Neural cell (in vitro differentiated cells): ENCODE measurements around the gene BCL2L2. TPM values are rescaled to one million over a fixed set of nuclear protein-coding genes. Genes with fewer than 3 reads are reported as not detected.

Source experiments
- H2AFZ ChIP-seq: fragments of 200-600, 300-800 bp; sonication (generic), shearing (Covaris generic); 2 replicates; pipeline ENCODE4 v1.6.0; 2014; ENCODE audit warnings: low read depth, mild to moderate bottlenecking, antibody characterized with exemption, low read length, moderate library complexity
- H3F3A ChIP-seq: fragments of 200-600 bp; shearing (Covaris generic); 2 replicates; pipeline ENCODE4 v1.6.1; 2016; ENCODE audit warnings: mild to moderate bottlenecking, moderate library complexity, mixed read lengths, antibody characterized with exemption, low read length; ENCODE audit not compliant: insufficient read depth, poor library complexity, severe bottlenecking
- H3K27ac ChIP-seq: fragments of 200-600, 300-800 bp; sonication (generic), shearing (Covaris generic); 2 replicates; pipeline ENCODE4 v1.5.1; 2014; ENCODE audit warnings: mild to moderate bottlenecking, low read length, moderate library complexity
- H3K27me3 ChIP-seq: fragments of 300-800, 200-600 bp; sonication (generic), shearing (Covaris generic); 2 replicates; pipeline ENCODE4 v1.6.0; 2014; ENCODE audit warnings: mild to moderate bottlenecking, low read depth, low read length, moderate library complexity; ENCODE audit not compliant: insufficient read depth
- H3K36me3 ChIP-seq: fragments of 300-800, 200-600 bp; sonication (generic), shearing (Covaris generic); 2 replicates; pipeline ENCODE4 v1.5.1; 2014; ENCODE audit warnings: mild to moderate bottlenecking, antibody characterized with exemption, low read length, moderate library complexity; ENCODE audit not compliant: insufficient read depth
- H3K4me2 ChIP-seq: fragments of 300-800, 200-600 bp; sonication (generic), shearing (Covaris generic); 2 replicates; pipeline ENCODE4 v1.6.0; 2014; ENCODE audit warnings: mild to moderate bottlenecking, low read length
- H3K4me3 ChIP-seq: fragments of 300-800, 200-600 bp; sonication (generic), shearing (Covaris generic); 2 replicates; pipeline ENCODE4 v1.5.1; 2014; ENCODE audit warnings: mild to moderate bottlenecking, low read length, moderate library complexity
- H3K79me2 ChIP-seq: fragments of 200-600 bp; shearing (Covaris generic); replicated peaks from 2 replicates; pipeline ENCODE4 v1.6.0; 2014; ENCODE audit warnings: mild to moderate bottlenecking, low read length, moderate library complexity; ENCODE audit not compliant: insufficient read depth
- H3K9ac ChIP-seq: fragments of 300-800, 200-600 bp; sonication (generic), shearing (Covaris generic); 2 replicates; pipeline ENCODE4 v1.6.1; 2016; ENCODE audit warnings: mild to moderate bottlenecking, low read length, mixed read lengths
- H3K9me2 ChIP-seq: fragments of 200-600 bp; shearing (Covaris generic); 2 replicates; pipeline ENCODE4 v1.6.1; 2016; ENCODE audit warnings: mild to moderate bottlenecking, low read length, mixed read lengths; ENCODE audit not compliant: insufficient read depth
- H3K9me3 ChIP-seq: fragments of 200-600, 300-800 bp; sonication (generic), shearing (Covaris generic); 2 replicates; pipeline ENCODE4 v1.6.1; 2016; ENCODE audit warnings: mild to moderate bottlenecking, mixed run types, low read length, moderate library complexity, mixed read lengths
- H4K20me1 ChIP-seq: fragments of 200-600 bp; shearing (Covaris generic); 2 replicates; pipeline ENCODE4 v1.6.1; 2016; ENCODE audit warnings: mild to moderate bottlenecking, mixed run types; ENCODE audit not compliant: insufficient read depth
- CTCF ChIP-seq: fragments of 450-650 bp; IDR thresholded peaks from 2 replicates; pipeline ENCODE4 v1.5.1; 2014; ENCODE audit warnings: antibody characterized with exemption, mild to moderate bottlenecking, moderate library complexity; ENCODE audit not compliant: poor library complexity, severe bottlenecking
- EP300 ChIP-seq: fragments of 450-650 bp; conservative IDR thresholded peaks from 2 replicates; pipeline ENCODE4 v1.6.1; 2014; ENCODE audit warnings: antibody characterized with exemption, mild to moderate bottlenecking, moderate library complexity; ENCODE audit not compliant: poor library complexity, severe bottlenecking
- EZH2 ChIP-seq: fragments of 200-600, 300-800 bp; shearing (Covaris generic), sonication (generic); IDR thresholded peaks from 2 replicates; pipeline ENCODE4 v1.6.1; 2014; ENCODE audit warnings: antibody characterized with exemption, low read length, borderline replicate concordance, mild to moderate bottlenecking; ENCODE audit not compliant: insufficient read depth, poor library complexity, severe bottlenecking
- MXI1 ChIP-seq: fragments of 450-650 bp; conservative IDR thresholded peaks from 2 replicates; pipeline ENCODE4 v1.6.1; 2014; ENCODE audit warnings: antibody characterized with exemption, mild to moderate bottlenecking; ENCODE audit not compliant: poor library complexity, severe bottlenecking
- POLR2AphosphoS5 ChIP-seq: IDR thresholded peaks from 2 replicates; pipeline ENCODE4 v1.6.1; 2012
- RAD21 ChIP-seq: fragments of 450-650 bp; conservative IDR thresholded peaks from 2 replicates; pipeline ENCODE4 v1.6.1; 2014; ENCODE audit warnings: antibody characterized with exemption, mild to moderate bottlenecking, moderate library complexity
- SMC3 ChIP-seq: fragments of 450-650 bp; conservative IDR thresholded peaks from 2 replicates; pipeline ENCODE4 v1.6.1; 2014; ENCODE audit warnings: antibody characterized with exemption, mild to moderate bottlenecking, moderate library complexity; ENCODE audit not compliant: poor library complexity
- TAF1 ChIP-seq: IDR thresholded peaks from 2 replicates; pipeline ENCODE4 v1.6.1; 2012; ENCODE audit warnings: low read depth
- polyA plus RNA-seq: library from polyadenylated mRNA; depleted of rRNA; stranded (reverse); fragments of >200 nt; gene quantifications from 2 replicates; pipeline ENCODE4 v1.2.3, GENCODE V29; 2014
- TF ChIP-seq, protein P1 (sequence below): IDR thresholded peaks from 2 replicates; pipeline ENCODE4 v1.6.1; 2012; ENCODE audit warnings: borderline replicate concordance

BCL2L2 gene
- polyA plus RNA-seq, 1 donor from 2014 or later: 35.8 TPM

- Histone ChIP-seq H3F3A (no peaks in the 10 kb centered on the region), H3K27ac (no peak overlapping the region), H3K9me3 (no peaks in the 10 kb centered on the region), H3K4me3 (no peak overlapping the region), H3K27me3 (no peaks in the 10 kb centered on the region), H3K79me2 (no peaks in the 10 kb centered on the region), H4K20me1 (no peaks in the 10 kb centered on the region), H3K36me3 (no peaks in the 10 kb centered on the region), H3K9me2 (no peaks in the 10 kb centered on the region), H2AFZ (no peak overlapping the region), H3K4me2 (no peak overlapping the region), H3K9ac (no peak overlapping the region)
- TF ChIP-seq EZH2 (no peak), CTCF (peak; percentile 15)
These were observed 37.8 kb downstream of the BCL2L2 start for GRCh38 chr14:23344481-23344880.

- H4K20me1 ChIP-seq: no peaks in the 10 kb centered on the region
- H3K9me2 ChIP-seq: no peaks in the 10 kb centered on the region
- H3K27ac ChIP-seq: no peak overlapping the region
These were observed 39.5 kb downstream of the BCL2L2 start for GRCh38 chr14:23345987-23346692.

GRCh38 chr14:23346693-23347405 lies 40.2 kb downstream of the BCL2L2 start:
- no peaks in the 10 kb centered on the region for H3K9me2 ChIP-seq
- H3F3A ChIP-seq: no peaks in the 10 kb centered on the region
- H3K9ac ChIP-seq: no peak overlapping the region
- no peak overlapping the region for H3K27ac ChIP-seq
- no peaks in the 10 kb centered on the region for H3K9me3 ChIP-seq
- no peak overlapping the region for H3K4me3 ChIP-seq
- no peaks in the 10 kb centered on the region for H3K27me3 ChIP-seq
- H3K4me2 ChIP-seq: no peak overlapping the region
- no peaks in the 10 kb centered on the region for H3K79me2 ChIP-seq
- H2AFZ ChIP-seq: no peak overlapping the region
- TF ChIP-seq, protein P1, sequence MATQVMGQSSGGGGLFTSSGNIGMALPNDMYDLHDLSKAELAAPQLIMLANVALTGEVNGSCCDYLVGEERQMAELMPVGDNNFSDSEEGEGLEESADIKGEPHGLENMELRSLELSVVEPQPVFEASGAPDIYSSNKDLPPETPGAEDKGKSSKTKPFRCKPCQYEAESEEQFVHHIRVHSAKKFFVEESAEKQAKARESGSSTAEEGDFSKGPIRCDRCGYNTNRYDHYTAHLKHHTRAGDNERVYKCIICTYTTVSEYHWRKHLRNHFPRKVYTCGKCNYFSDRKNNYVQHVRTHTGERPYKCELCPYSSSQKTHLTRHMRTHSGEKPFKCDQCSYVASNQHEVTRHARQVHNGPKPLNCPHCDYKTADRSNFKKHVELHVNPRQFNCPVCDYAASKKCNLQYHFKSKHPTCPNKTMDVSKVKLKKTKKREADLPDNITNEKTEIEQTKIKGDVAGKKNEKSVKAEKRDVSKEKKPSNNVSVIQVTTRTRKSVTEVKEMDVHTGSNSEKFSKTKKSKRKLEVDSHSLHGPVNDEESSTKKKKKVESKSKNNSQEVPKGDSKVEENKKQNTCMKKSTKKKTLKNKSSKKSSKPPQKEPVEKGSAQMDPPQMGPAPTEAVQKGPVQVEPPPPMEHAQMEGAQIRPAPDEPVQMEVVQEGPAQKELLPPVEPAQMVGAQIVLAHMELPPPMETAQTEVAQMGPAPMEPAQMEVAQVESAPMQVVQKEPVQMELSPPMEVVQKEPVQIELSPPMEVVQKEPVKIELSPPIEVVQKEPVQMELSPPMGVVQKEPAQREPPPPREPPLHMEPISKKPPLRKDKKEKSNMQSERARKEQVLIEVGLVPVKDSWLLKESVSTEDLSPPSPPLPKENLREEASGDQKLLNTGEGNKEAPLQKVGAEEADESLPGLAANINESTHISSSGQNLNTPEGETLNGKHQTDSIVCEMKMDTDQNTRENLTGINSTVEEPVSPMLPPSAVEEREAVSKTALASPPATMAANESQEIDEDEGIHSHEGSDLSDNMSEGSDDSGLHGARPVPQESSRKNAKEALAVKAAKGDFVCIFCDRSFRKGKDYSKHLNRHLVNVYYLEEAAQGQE: no peak
- TF ChIP-seq SMC3 (no peak), EP300 (no peak), TAF1 (no peak), EZH2 (no peak), RAD21 (no peak), MXI1 (no peak), POLR2AphosphoS5 (no peak), CTCF (no peak)
- no peaks in the 10 kb centered on the region for H4K20me1 ChIP-seq
- H3K36me3 ChIP-seq: no peaks in the 10 kb centered on the region

More at GRCh38 chr14:23345987-23346692, 39.5 kb downstream of the BCL2L2 start:
- Histone ChIP-seq H2AFZ (no peak overlapping the region), H3K4me3 (no peak overlapping the region), H3K36me3 (no peaks in the 10 kb centered on the region), H3K79me2 (no peaks in the 10 kb centered on the region), H3K9ac (no peak overlapping the region), H3F3A (no peaks in the 10 kb centered on the region), H3K9me3 (no peaks in the 10 kb centered on the region), H3K4me2 (no peak overlapping the region), H3K27me3 (no peaks in the 10 kb centered on the region)
- TF ChIP-seq EP300: no peak
- no peak for TF ChIP-seq MXI1
- TF ChIP-seq EZH2: no peak
- no peak for TF ChIP-seq POLR2AphosphoS5
